Keratinocyte (primary cell): Measurements from ENCODE around the gene PITPNC1.

ENCODE experiments used
- CTCF ChIP-seq, 3 experiments: IDR thresholded peaks in 1 of 3; conservative IDR thresholded peaks in 1 of 3; optimal IDR thresholded peaks in 1 of 3; 2 replicates in 2 of 3; 3 replicates in 1 of 3; pipeline versions ENCODE3 to v1.5.1; 2011; ENCODE audit warnings: low read length in 3 of 3, mild to moderate bottlenecking in 3 of 3, moderate library complexity in 2 of 3, control low read depth in 1 of 3, inconsistent platforms in 1 of 3; ENCODE audit not compliant: insufficient read depth in 2 of 3; ENCODE audit errors: extremely low read depth in 1 of 3
- EZH2 ChIP-seq: IDR thresholded peaks from one replicate; pipeline ENCODE4 v1.6.1; 2012; ENCODE audit warnings: inconsistent platforms, mild to moderate bottlenecking, low read length, moderate library complexity

GRCh38 chr17:67365738-67366192 lies 11.3 kb upstream of the PITPNC1 start:
- no peak for TF ChIP-seq EZH2
- no peak for TF ChIP-seq CTCF (optimal IDR thresholded peaks at IDR 0.05 in 1 of 3, IDR thresholded peaks at IDR 0.05 in 1 of 3, conservative IDR thresholded peaks at IDR 0.05 in 1 of 3; ENCODE audit: extremely low read depth in 1 of 3, insufficient read depth in 2 of 3, low read length in 3 of 3)
